Measurements from ENCODE around the gene ALKBH4.
"Not testable (repeated sequence)": the region's sequence is repeated elsewhere in the genome, so short reads cannot be mapped to it uniquely, and the experiment has no call there.

ALKBH4 gene

GRCh38 chr7:102454932-102455331 lies 9.7 kb downstream of the ALKBH4 start:
- not testable (repeated sequence) for DNase-seq (ENCODE audit: low spot score)

DNA sequence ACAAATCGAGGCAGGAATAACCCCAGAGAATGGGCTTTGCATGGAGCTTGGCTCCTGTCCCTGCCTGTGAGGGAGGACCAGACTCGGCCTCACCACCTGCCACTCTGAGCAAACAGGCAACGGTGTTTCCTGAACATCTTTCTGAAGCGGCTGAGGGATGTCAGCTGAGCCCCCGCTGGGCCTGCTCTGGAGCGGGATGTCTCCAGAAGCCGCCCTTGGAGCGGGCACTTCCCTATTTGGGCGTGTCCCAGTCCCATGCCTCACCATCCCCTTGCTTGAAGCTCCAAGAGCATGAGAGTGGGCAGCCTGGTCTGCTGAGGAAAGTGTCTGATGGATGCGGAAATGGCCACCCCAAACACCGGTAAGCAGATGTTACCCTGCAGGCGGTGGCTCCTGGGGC lies 10.2 kb downstream of the ALKBH4 start:
- no peak for DNase-seq (ENCODE audit: low spot score)

GRCh38 chr7:102453319-102453718 lies 11.3 kb downstream of the ALKBH4 start:
- no peak for DNase-seq (ENCODE audit: low spot score)

GRCh38 chr7:102452451-102452850 lies 12.2 kb downstream of the ALKBH4 start:
- no peak for DNase-seq (ENCODE audit: low spot score)

DNA sequence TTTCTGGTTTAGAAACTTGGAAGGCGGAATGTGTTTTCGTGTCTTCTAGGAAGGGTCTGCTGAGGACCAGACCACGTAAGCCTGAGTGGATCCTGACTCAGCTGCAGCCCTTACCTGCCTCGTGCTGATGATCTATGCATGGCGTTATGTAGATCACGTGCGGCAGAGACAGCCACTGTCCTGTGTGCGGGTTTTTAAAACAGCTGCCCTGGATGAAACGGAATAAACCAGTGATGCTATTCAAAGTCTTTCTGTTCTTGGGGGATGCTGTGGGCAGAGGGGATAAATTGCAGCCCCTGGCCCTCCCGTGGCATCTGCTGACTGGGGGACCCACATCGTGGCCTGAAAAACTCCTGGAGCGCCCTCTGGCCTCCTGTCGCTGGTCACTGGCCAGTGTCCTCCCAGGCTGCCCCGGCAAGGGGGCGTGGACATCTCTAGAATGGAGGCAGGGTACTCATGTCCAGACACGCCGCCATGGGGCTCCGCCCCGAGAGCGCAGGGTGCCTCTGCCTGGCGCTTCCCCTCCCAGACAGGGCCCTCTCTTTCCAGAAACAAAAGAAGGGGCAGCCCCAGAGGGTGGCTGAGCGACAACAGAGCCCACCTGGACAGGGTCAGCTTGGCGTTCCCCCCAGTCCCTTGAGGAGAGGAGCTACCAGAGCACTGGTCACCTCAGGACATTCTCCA lies 13.2 kb downstream of the ALKBH4 start:
- DNase-seq (ENCODE audit: low spot score), result peak; percentile 81

DNA sequence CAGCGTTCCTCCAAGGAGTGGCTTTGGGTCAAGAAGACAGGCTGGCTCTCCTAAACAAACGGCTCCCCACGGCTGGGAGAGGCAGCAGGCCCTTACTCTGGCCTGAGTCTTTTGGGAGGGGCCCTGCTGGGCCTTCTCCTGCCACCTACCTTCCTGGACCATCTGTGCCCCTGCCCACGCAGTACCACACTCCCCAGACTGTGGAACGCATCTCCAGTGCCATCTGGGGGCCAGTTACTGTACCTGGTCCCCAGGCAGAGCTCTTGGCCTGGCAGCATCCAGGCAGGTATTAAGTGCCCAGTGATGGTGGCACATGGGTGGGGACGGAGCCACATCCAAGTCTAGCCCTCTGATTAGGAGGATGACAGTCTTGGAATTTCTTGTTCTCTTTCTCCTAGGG lies 14.4 kb downstream of the ALKBH4 start:
- DNase-seq (ENCODE audit: low spot score), result no peak

DNA sequence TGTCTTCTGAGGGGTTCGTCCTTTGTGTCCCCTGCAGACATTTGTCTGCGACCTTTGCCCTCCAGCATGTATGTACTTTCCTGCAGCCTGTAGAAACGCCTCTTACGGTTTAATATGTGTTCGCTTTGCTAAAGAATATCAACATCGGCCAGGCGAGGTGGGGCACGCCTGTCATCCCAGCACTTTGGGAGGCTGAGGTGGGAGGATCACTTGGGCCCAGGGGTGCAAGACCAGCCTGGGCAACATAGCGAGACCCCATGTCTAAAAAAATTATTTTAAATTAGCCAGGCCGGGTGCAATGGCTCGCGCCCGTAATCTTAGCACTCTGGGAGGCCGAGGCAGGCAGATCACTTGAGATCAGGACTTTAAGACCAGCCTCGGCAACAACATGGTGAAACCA lies 15.5 kb downstream of the ALKBH4 start:
- no peak for DNase-seq (ENCODE audit: low spot score)

GRCh38 chr7:102447311-102447710 lies 17.4 kb downstream of the ALKBH4 start:
- no peak for DNase-seq (ENCODE audit: low spot score)

DNA sequence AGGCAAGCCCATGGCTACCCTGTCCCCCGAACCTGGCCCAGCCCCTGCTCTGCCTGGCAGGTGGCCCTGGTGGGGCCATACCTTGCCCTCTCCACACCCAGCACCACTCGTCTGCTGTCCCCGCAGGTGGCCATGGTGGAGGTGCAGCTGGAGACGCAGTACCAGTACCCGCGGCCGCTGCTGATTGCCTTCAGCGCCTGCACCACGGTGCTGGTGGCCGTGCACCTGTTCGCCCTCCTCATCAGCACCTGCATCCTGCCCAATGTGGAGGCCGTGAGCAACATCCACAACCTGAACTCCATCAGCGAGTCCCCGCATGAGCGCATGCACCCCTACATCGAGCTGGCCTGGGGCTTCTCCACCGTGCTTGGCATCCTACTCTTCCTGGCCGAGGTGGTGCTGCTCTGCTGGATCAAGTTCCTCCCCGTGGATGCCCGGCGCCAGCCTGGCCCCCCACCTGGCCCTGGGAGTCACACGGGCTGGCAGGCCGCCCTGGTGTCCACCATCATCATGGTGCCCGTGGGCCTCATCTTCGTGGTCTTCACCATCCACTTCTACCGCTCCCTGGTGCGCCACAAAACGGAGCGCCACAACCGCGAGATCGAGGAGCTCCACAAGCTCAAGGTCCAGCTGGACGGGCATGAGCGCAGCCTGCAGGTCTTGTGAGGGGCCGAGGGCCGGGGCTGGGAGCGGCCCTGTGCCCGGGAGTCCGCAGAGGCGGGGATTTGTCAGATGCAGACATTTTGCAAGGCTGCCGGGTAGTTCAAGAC lies 18.1 kb downstream of the ALKBH4 start:
- DNase-seq (ENCODE audit: low spot score), result no peak

DNA sequence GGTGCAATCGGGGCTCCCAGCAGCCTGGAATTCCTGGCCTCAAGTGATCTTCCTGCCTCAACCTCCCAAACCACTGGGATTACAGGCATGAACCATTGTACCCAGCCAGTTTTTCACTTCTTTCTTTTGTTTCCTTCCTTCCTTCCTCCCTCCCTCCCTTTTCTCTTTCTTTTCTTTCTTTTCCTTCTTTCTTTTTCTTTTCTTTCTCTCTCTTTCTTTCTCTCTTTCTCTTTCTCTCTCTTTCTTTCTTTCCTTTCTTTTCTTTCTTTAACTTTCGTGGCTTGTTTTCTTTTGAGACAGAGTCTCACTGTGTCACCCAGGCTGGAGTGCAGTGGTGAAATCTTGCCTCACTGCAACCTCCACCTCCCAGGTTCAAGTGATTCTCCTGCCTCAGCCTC lies 19.0 kb downstream of the ALKBH4 start:
- DNase-seq (ENCODE audit: low spot score), result no peak

DNA sequence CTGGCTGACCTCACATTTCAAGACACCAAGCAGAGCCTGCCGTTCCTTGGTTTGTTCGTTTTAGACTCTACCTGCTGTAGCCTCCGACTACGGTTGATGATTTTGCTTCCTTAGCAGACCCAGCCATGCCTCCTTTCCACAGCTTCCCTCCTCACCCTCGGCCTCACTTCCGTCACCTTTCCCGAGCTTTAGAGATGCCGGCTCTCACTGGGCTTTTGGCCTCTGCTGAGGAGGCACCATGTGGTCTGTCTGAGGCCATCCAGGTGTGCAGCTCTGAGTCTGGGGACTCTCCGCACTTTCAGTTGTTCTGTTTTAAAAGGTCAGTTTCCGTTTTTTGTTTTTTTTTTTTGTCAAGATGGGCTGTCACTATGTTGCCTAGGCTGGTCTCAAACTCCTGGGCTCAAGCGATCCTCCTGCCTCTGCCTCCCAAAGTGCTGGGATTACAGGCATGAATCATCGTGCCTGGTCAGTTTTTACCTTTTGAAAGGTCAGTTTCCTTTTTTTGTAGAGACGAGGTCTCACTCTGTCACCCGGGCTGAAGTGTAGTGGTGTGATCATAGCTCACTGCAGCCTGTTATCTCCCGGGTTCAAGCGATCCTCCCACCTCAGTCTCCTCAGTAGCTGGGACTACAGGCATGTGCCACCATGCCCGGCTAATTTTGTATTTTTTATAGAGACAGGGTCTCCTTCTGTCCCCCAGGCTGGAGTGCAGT lies 19.5 kb downstream of the ALKBH4 start:
- DNase-seq (ENCODE audit: low spot score), result no peak

DNA sequence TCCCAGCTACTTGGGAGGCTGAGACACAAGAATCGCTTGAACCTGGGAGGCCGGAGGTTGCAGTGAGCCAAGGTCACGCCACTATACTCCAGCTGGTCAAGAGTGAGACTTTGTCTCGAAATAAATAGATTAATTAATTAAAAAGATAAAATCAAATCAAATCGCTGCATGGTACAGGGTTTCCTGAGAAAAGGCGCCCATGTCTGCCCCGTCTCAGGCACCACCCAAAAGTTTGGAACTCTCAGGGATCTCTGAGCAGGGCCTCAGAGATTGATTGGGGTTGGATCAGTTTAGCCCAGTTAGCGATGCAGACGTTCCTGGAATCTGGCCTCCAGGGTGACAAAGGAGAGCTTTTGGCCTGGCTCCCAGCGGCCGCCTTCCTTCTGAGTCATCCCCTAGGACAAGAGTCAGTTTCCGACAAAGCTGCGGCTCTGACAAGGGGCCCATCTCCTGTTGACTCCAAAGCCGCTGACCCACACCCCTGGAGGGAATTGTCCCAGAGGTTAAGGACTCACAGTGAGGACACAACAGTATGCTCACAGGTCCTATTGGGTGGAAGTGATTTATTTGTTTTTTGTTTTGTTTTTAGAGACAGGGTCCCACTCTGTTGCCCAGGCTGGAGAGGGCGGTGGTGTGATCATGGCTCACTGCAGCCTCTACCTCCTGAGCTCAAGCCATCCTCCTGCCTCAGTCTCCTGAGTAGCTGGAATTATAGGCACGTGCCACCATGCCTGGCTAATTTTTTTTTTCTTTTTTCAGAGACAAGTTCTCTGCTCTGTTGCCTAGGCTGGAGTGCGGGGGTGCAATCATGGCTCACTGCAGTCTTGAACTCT lies 24.5 kb downstream of the ALKBH4 start:
- DNase-seq (ENCODE audit: low spot score), result no peak

GRCh38 chr7:102436118-102436517 lies 28.5 kb downstream of the ALKBH4 start:
- DNase-seq (ENCODE audit: low spot score), result no peak

- DNase-seq (ENCODE audit: low spot score), result no peak
These were observed 30.6 kb downstream of the ALKBH4 start for GRCh38 chr7:102434039-102434486.

- peak; percentile 90 for DNase-seq (ENCODE audit: low spot score)
These were observed 31.2 kb downstream of the ALKBH4 start, which contains the start of gene ORAI2 for GRCh38 chr7:102433219-102434038. Gene ORAI2 (plus strand): TSS chr7:102433575. CDS start chr7:102438957, 5,382 bp downstream.

DNA sequence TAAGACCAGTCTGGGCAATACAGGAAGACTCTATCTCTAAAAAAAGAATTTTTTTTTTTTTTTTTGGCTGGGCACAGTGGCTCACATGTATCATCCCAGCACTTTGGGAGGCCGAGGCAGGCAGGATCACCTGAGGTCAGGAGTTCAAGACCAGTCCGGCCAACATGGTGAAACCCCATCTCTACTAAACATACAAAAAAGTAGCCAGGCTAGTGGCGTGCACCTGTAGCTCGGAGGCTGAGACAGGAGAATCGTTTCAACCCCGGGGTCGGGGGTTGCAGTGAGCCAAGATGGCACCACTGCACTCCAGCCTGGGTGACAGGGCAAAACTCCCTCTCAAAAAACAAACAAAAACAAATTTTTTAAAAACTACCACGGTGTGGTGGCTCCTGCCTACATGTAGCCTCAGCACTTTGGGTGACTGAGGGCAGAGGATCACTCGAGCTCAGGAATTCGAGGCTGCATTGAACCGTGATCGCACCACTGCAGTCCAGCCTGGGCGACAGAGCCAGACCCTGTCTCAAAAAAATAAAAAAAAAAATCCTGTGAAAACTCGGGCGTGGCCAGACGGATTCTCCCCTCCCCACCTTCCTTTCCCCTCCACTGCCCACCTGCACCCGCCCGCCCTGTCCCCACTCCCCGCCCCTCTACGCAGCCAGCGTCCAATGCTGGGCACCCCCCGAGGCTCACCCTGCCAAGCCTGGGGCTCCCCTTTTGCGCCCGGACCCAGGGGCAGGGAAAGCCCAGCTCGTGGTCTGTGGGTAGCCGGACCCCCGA lies 32.0 kb downstream of the ALKBH4 start:
- DNase-seq (ENCODE audit: low spot score), result no peak

- DNase-seq (ENCODE audit: low spot score), result no peak
These were observed 32.9 kb downstream of the ALKBH4 start for GRCh38 chr7:102431617-102432298.

- DNase-seq (ENCODE audit: low spot score), result no peak
These were observed 35.3 kb downstream of the ALKBH4 start for GRCh38 chr7:102429141-102429899.

GRCh38 chr7:102427019-102427405 lies 37.7 kb downstream of the ALKBH4 start:
- no peak for DNase-seq (ENCODE audit: low spot score)

Data from ecto neural progenitor cell (in vitro differentiated cells).